HT-29 (cell line): Measurements from ENCODE around the gene GRIN2A. TPM values are rescaled to one million over a fixed set of nuclear protein-coding genes. Genes with fewer than 3 reads are reported as not detected.

Experiments
- DNase-seq: peaks from one replicate; pipeline ENCODE4 v3.0.0-alpha.2; 2015; ENCODE audit warnings: low spot score
- total RNA-seq: library from RNA; depleted of rRNA; stranded (reverse); fragments of >200 nt; shearing (Covaris generic); gene quantifications from 2 replicates; pipeline ENCODE4 v1.2.3, GENCODE V29; 2014

GRIN2A gene
- total RNA-seq, 1 experiment from 2014 or later: not detected

- DNase-seq: no peak
Measured at GRCh38 chr16:9821331-9821730, 360.9 kb downstream of the GRIN2A start.

GRCh38 chr16:9820476-9821246 is 361.6 kb downstream of the GRIN2A start:
- DNase-seq: no peak

GRCh38 chr16:9818702-9819101 is 363.5 kb downstream of the GRIN2A start:
- DNase-seq: no peak

DNA sequence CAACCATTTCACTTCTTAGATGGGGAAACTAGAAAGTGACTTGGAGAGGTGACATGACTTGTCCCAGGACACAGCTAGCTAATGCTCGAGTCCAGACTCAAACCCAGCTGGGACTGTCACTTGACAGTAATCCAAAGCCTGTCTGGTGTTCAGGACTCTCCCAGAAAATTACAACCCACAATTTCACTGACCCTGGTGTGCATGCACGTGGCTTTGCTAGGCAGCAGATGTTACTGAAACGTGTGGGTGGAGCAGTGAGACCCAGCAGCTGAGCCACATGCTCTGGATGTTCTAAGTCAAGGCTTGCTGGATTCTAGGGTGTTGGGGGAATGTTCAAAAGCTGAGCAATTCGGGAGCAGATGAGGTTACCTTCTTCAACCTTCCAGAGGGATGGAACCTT is 364.6 kb downstream of the GRIN2A start:
- no peak for DNase-seq

- no peak for DNase-seq
Measured at GRCh38 chr16:9816644-9817043, 365.6 kb downstream of the GRIN2A start.

- DNase-seq: no peak
Measured at GRCh38 chr16:9813665-9814064, 368.6 kb downstream of the GRIN2A start.

DNA sequence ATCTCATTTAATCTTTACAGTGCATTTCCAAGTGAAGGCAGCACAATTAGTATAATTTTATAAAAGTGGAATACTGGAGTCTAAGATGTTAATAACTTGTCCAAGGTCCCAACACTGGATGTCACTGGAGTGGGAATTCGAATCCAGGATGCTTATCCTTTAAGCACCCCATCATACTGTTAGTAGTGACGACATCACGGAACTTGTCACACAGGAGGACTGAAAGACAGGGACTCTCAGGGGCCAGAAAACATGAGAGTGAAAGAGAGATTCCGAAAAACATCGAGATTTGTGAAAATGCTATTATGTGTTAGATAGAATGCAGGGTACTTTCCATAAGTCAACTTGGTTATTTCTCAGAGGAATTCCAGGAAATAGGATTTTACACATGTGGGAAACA is 374.0 kb downstream of the GRIN2A start:
- DNase-seq: no peak

DNA sequence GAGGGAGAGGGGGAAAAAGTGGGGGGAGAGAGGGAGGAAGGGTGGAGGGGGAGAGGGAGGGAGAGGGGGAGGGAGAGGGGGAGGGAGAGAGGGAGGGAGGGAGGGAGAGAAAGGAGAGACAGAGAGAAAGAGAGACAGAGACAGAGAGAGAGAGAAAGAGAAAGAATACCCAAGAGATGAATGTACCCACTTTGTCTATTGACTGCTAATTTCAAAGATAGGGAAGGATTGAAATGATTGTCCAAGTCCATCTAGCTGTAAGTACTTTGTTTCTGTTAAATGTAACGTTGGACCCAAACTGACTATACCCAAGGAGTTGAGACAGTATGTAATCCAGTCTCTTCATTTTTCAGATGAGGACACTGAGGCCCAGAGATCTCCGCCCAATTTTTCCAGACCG is 374.9 kb downstream of the GRIN2A start:
- no peak for DNase-seq

DNA sequence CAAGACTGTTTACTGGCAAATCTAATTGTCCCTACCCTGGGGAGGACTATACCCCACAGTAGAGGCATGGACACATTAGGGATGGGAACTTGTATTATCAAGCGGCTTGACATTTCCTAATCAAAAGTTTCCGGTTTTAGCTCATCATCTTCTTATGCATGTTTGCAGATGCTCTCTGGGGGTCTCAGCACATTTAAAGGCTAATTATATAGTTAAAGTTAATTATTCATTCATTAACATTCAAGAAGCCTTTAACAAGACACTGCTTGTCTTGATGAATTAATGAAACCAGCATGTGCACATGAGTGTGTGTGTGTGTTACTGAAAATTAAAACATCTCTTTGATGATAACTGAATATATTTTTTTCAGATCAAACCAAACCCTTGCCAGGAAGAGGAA is 377.1 kb downstream of the GRIN2A start:
- DNase-seq: no peak

- no peak for DNase-seq
Measured at GRCh38 chr16:9802160-9802559, 380.1 kb downstream of the GRIN2A start.

DNA sequence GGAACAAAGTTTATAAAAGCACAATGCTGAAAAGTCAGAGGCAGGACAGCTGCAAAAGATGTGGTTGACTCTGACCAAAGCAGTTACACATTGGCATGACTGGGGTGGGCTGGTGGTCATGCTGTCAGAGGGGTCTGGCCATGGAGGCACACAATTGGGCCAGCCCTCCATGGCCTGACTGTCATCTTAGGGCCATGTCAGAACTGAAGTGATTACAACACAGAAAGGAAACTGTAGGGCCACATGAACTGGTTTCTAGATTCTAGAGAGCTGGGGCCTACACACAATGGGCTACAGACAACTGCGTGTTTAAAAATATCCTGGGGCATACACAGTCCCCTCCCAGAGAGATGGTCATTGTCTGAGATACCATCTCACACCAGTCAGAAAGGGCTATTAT is 380.6 kb downstream of the GRIN2A start:
- no peak for DNase-seq

DNA sequence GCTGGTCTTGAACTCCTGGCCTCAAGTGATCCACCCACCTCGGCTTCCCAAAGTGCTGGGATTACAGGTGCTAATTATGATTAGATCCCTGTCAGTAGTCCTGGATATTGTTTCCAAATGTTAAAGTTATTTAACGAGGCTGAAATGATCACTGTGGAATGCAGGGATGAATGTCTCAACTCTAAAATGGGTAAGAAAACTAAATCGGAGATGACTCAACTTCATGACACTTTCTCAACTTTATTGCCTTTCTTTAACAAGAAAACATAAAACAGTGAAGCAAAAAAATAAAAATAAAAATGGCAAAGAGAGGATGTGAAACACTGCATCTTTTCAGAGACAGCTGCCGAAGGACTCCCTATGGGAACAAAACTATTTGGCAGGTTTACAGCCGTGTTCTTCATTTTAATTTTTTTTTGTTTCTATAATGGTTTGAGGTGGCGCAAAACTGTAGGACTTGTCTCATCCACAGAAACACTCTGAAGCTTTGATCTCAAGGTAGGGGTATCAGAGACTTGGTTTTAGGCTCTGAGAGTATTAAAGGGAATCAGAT is 382.0 kb downstream of the GRIN2A start:
- no peak for DNase-seq

GRCh38 chr16:9798952-9799580 is 383.2 kb downstream of the GRIN2A start:
- no peak for DNase-seq

DNA sequence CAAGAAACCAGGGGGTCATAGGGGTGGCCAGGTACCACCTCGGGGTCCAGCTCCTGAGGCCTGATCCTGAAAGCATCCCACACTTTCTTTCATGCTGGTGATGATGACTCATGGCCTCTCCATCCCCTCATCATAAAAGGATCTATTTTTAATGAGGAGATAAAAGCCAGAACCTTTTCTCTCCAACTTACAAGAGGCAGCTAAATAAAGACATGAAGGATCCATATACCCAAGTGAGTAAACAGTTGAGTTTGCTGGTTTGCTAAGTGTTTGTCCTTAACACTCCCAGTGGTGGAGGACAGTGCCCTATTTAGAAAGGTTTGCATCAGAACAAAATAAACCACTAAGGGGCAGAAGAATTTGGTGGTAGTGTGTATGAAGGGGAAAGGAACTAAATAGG is 383.8 kb downstream of the GRIN2A start:
- no peak for DNase-seq

DNA sequence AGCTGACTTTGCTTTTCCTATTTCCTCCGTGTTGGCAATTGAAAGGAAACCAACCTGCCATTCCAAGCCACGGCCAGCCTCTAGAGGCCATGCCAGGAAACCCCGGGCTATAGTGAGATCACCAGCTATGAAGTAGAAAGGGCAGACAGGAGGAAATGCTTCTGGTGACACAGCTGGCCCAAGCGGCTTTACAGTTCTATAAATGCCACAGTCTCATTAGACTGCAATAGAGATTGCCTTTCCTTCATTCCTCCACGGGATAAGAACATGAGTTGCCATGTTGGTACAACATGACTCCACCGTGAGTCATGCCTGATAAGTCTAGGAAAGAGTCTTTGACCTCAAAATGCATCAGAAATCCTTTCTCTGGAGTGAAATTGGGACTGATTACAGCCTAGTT is 384.9 kb downstream of the GRIN2A start:
- DNase-seq: no peak

- DNase-seq: no peak
Measured at GRCh38 chr16:9793623-9794022, 388.6 kb downstream of the GRIN2A start.

- DNase-seq: no peak
Measured at GRCh38 chr16:9791556-9791955, 390.7 kb downstream of the GRIN2A start.

- no peak for DNase-seq
Measured at GRCh38 chr16:9790199-9790598, 392.0 kb downstream of the GRIN2A start.

GRCh38 chr16:9787717-9788116 is 394.5 kb downstream of the GRIN2A start:
- DNase-seq: no peak

- no peak for DNase-seq
Measured at GRCh38 chr16:9780831-9781230, 401.4 kb downstream of the GRIN2A start.

- no peak for DNase-seq
Measured at GRCh38 chr16:9778849-9779248, 403.4 kb downstream of the GRIN2A start.

GRCh38 chr16:9775998-9776397 is 406.2 kb downstream of the GRIN2A start:
- no peak for DNase-seq

DNA sequence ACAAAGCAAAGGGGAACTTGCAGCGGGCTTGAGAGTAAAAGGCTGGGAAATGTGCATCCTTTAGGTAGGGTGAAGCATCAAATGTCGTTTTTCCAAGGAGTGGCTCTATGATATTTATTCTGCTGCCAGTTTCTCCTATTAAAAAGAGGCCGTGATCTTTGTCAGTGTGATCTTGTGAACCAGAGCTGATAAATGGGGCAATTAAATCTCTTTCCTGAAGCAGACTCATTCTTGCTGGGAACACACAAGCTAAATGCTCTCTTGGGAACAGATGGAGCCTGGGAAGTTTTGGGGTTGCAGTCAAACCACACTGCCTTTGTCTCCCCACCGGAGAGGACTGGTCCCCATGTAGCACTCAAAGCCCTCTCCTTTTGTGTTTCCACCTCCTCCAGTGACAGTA is 408.9 kb downstream of the GRIN2A start:
- no peak for DNase-seq
